GM12878 (cell line): ENCODE results near the gene TTLL3. TPM values are rescaled to one million over a fixed set of nuclear protein-coding genes. Genes with fewer than 3 reads are reported as not detected.

Source experiments
- ATAC-seq: fragments of 200-7000 bp; cut with Tn5 transposase; 3 replicates; pipeline ENCODE4 v1.9.1; 2020; ENCODE audit warnings: mild to moderate bottlenecking, moderate library complexity
- BruUV-seq: library from RNA; stranded (reverse); fragments of 400-500 nt; replicated peaks from 2 replicates; lab custom pipeline; 2021; lab: Mats Ljungman, UMichigan
- CTCF ChIA-PET: fragments of 300-600 bp; sonication (Branson Sonifier 250); formaldehyde crosslinking; extraction: SDS; loops from one replicate; lab custom pipeline; 2021; ENCODE audit warnings: inconsistent platforms; lab: Yijun Ruan, JAX
- POLR2A ChIA-PET: fragments of 350-600 bp; formaldehyde crosslinking; extraction: SDS; loops from one replicate; lab custom pipeline; 2021; ENCODE audit warnings: inconsistent platforms; lab: Charles Lee
- RAD21 ChIA-PET: fragments of 300-600 bp; sonication (Branson Sonifier 250); formaldehyde crosslinking; loops from one replicate; lab custom pipeline; 2023; ENCODE audit warnings: antibody characterized with exemption; ENCODE audit not compliant: unreplicated experiment; lab: Charles Lee
- SMC1A ChIA-PET: fragments of 300-600 bp; sonication (Branson Sonifier 250); formaldehyde crosslinking; loops from one replicate; lab custom pipeline; 2023; ENCODE audit not compliant: unreplicated experiment, uncharacterized antibody; lab: Charles Lee
- DNase-seq: peaks from one replicate; pipeline ENCODE4 v3.0.0-alpha.2; 2011; ENCODE audit warnings: low read depth, low spot score
- FAIRE-seq: peaks from 3 replicates; lab custom pipeline; 2011; peaks lifted over from hg19 to GRCh38; lab: Jason Lieb, UNC
- H2AFZ ChIP-seq: 2 replicates; pipeline ENCODE4 v1.6.0; 2011; ENCODE audit warnings: low read depth, low read length, control low read depth; ENCODE audit not compliant: control insufficient read depth
- H3K27ac ChIP-seq: 2 replicates; pipeline ENCODE4 v1.5.1; 2011; ENCODE audit warnings: control low read depth; ENCODE audit not compliant: control insufficient read depth, insufficient read depth
- H3K27me3 ChIP-seq, 2 experiments: replicated peaks in 1 of 2; 2 replicates each; pipeline versions ENCODE4 v1.6.0 to v1.6.1; 2011; ENCODE audit warnings: low read length in 1 of 2; ENCODE audit not compliant: control insufficient read depth in 2 of 2, insufficient read depth in 2 of 2
- H3K36me3 ChIP-seq, 2 experiments: 2 replicates each; pipeline ENCODE4 v1.5.1; 2011; ENCODE audit warnings: low read length in 1 of 2; ENCODE audit not compliant: control insufficient read depth in 2 of 2, insufficient read depth in 2 of 2
- H3K4me1 ChIP-seq: 2 replicates; pipeline ENCODE4 v1.6.1; 2011; ENCODE audit warnings: mild to moderate bottlenecking, low read length, moderate library complexity, mixed read lengths; ENCODE audit not compliant: control insufficient read depth, insufficient read depth
- H3K4me2 ChIP-seq: 2 replicates; pipeline ENCODE4 v1.6.0; 2011; ENCODE audit warnings: control low read depth; ENCODE audit not compliant: control insufficient read depth, insufficient read depth
- H3K4me3 ChIP-seq: fragments of 200-600 bp; sonication (generic); 2 replicates; pipeline ENCODE4 v1.5.1; 2016
- H3K79me2 ChIP-seq: 2 replicates; pipeline ENCODE4 v1.6.0; 2011; ENCODE audit warnings: low read length; ENCODE audit not compliant: control insufficient read depth, insufficient read depth
- H3K9ac ChIP-seq: 2 replicates; pipeline ENCODE4 v1.8.0; 2011; ENCODE audit warnings: low read length, control low read depth, mixed read lengths; ENCODE audit not compliant: control insufficient read depth, insufficient read depth
- H3K9me3 ChIP-seq: replicated peaks from 3 replicates; pipeline ENCODE4 v1.5.1; 2011; ENCODE audit warnings: mild to moderate bottlenecking, low read length; ENCODE audit not compliant: control insufficient read depth, insufficient read depth
- H4K20me1 ChIP-seq: 2 replicates; pipeline ENCODE4 v1.6.0; 2011; ENCODE audit not compliant: control insufficient read depth, insufficient read depth
- EED ChIP-seq: sonication (generic); IDR thresholded peaks from 2 replicates; pipeline ENCODE4 v1.6.1; 2016; ENCODE audit warnings: antibody characterized with exemption, low read depth
- IKZF1 ChIP-seq: fragments of 450-650 bp; conservative IDR thresholded peaks from 2 replicates; pipeline ENCODE4 v1.6.1; 2017; ENCODE audit warnings: antibody characterized with exemption, mild to moderate bottlenecking
- IKZF2 ChIP-seq, 2 experiments: fragments of 450-650 bp; IDR thresholded peaks; 2 replicates each; pipeline ENCODE4 v1.6.1; 2017; ENCODE audit warnings: mild to moderate bottlenecking in 2 of 2, moderate library complexity in 2 of 2
- KDM1A ChIP-seq: fragments of 200-600 bp; sonication (generic); IDR thresholded peaks from 2 replicates; pipeline ENCODE4 v1.6.1; 2016; ENCODE audit warnings: borderline replicate concordance
- MEF2A ChIP-seq: IDR thresholded peaks from 2 replicates; pipeline ENCODE4 v1.6.1; 2011; ENCODE audit warnings: low read depth, mild to moderate bottlenecking, low read length, moderate library complexity; ENCODE audit not compliant: insufficient read depth
- MLLT1 ChIP-seq: fragments of 450-650 bp; IDR thresholded peaks from 2 replicates; pipeline ENCODE4 v1.6.1; 2016; ENCODE audit warnings: mild to moderate bottlenecking
- MTA2 ChIP-seq: fragments of 450-650 bp; IDR thresholded peaks from 2 replicates; pipeline ENCODE4 v1.6.1; 2016; ENCODE audit warnings: low read depth, mild to moderate bottlenecking, moderate library complexity
- MXI1 ChIP-seq: fragments of 150-350 bp; IDR thresholded peaks from 2 replicates; pipeline ENCODE4 v1.6.1; 2011; ENCODE audit warnings: low read depth, mild to moderate bottlenecking, inconsistent platforms, low read length, improper control_type of control experiment
- MYC ChIP-seq: IDR thresholded peaks from 2 replicates; pipeline ENCODE4 v1.6.1; 2011; ENCODE audit warnings: mild to moderate bottlenecking, low read length, moderate library complexity, inconsistent platforms; ENCODE audit not compliant: insufficient read depth, insufficient replicate concordance, insufficient read length, severe bottlenecking
- NFIC ChIP-seq: IDR thresholded peaks from 2 replicates; pipeline ENCODE4 v1.6.1; 2012; ENCODE audit warnings: low read depth, mild to moderate bottlenecking, inconsistent platforms, low read length, moderate library complexity
- RELA ChIP-seq: fragments of 450-650 bp; IDR thresholded peaks from 2 replicates; pipeline ENCODE4 v1.8.0; 2014; ENCODE audit warnings: borderline replicate concordance; ENCODE audit not compliant: partially characterized antibody
- RUNX3 ChIP-seq: IDR thresholded peaks from 2 replicates; pipeline ENCODE4 v1.6.1; 2012; ENCODE audit warnings: low read length, inconsistent platforms
- SKIL ChIP-seq: fragments of 450-650 bp; IDR thresholded peaks from 2 replicates; pipeline ENCODE4 v1.6.1; 2017; ENCODE audit warnings: mild to moderate bottlenecking, low read depth, inconsistent platforms; ENCODE audit not compliant: poor library complexity, severe bottlenecking
- SRF ChIP-seq, 2 experiments: IDR thresholded peaks; 2 replicates each; pipeline ENCODE4 v1.6.1; 2011; ENCODE audit warnings: low read depth in 2 of 2, low read length in 2 of 2, mild to moderate bottlenecking in 1 of 2, moderate library complexity in 1 of 2
- YY1 ChIP-seq: IDR thresholded peaks from 2 replicates; pipeline ENCODE4 v1.6.1; 2011; ENCODE audit warnings: low read depth, mild to moderate bottlenecking, low read length
- ZBED1 ChIP-seq: IDR thresholded peaks from 2 replicates; pipeline ENCODE4 v1.6.1; 2016; ENCODE audit warnings: borderline replicate concordance
- ZNF274 ChIP-seq: IDR thresholded peaks from one replicate; pipeline ENCODE4 v1.8.0; 2011; ENCODE audit not compliant: insufficient read length, insufficient read depth
- WGBS: methylation state at CpG from one replicate; pipeline ENCODE4 v1.1.6; 2016; ENCODE audit warnings: low lambda C conversion rate; ENCODE audit not compliant: insufficient replicate concordance, insufficient coverage; ENCODE audit errors: missing lambda C conversion rate; 5-methylcytosine and 5-hydroxymethylcytosine counted together
- in situ Hi-C: fragments of 300-500 bp; cut with MboI; formaldehyde crosslinking; loops from 9 replicates; pipeline ENCODE4 v1.14.3; 2018; ENCODE audit warnings: mixed read lengths
- intact Hi-C: fragments of 100-400 bp; cut with micrococcal nuclease; formaldehyde crosslinking; loops from one replicate; pipeline ENCODE4 v1.14.2; 2022; ENCODE audit not compliant: unreplicated experiment
- polyA plus RNA-seq, 11 experiments: library from polyadenylated mRNA; depleted of rRNA in 4 of 11; unstranded in 6 of 11; stranded (reverse) in 5 of 11; fragments of >200 nt; fragmentation: Nextera tagmentation in 4 of 11; fragmentation: Illumina TruSeq in 1 of 11; extraction: Ambion mirVana in 4 of 11; extraction: Trizol in 1 of 11; gene quantifications; 1 replicate in 1 of 11; 2 replicates in 10 of 11; pipeline versions ENCODE4 v1.2.1 to v1.2.3, GENCODE V29; 2011 to 2016; ENCODE audit warnings: inconsistent platforms in 2 of 11, missing spikeins in 2 of 11, low read depth in 1 of 11
- total RNA-seq, 4 experiments: library from RNA; depleted of rRNA in 3 of 4; stranded (reverse); fragments of >200 nt in 3 of 4; fragmentation: Illumina TruSeq in 1 of 4; extraction: Trizol in 1 of 4; gene quantifications; 2 replicates each; pipeline versions ENCODE4 v1.2.1 to v1.2.3, GENCODE V29; 2013 to 2021
- TF ChIP-seq, protein P1 (sequence below): fragments of 450-650 bp; IDR thresholded peaks from 2 replicates; pipeline ENCODE4 v1.6.1; 2017; ENCODE audit warnings: low read depth, mild to moderate bottlenecking, moderate library complexity
- TF ChIP-seq, protein P2 (sequence below): IDR thresholded peaks from 2 replicates; pipeline ENCODE4 v1.6.1; 2012; ENCODE audit warnings: low read depth, low read length, improper control_type of control experiment

Gene TTLL3
- total and polyA plus RNA-seq, 10 of the 15 experiments (the other 5 are each of a cell fraction or from before 2014, with no cell fraction given) = 4.2 to 51.3 (median 18.9) TPM

DNA sequence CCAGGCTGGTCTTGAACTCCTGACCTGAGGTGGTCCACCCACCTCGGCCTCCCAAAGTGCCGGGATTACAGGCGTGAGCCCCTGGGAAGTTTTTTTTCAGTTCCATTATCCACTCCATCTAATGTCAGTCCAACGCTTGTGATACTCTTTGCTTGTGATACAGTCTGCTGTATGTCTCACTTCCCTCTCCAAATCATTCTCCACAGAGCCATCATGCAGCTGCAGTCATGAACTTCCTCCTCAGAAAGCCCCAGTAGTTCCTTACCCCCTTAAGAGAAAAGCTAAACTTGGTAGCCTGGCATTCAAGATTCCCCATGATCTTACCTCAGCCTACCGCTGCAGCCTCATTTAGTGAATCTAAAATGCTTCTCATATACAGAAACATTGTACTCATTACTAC is 14.9 kb upstream of the TTLL3 start:
- peak; percentile 31 for ATAC-seq
- BruUV-seq = no TSS peak
- SMC1A ChIA-PET = interaction anchor here (0.7 to 2.1 kb wide), 12 partner anchors 9 to 291 kb away, joined by 3 to 7 read pairs (median 3); no protein-coding TSS in a partner anchor
- in situ Hi-C loops (no loop called here), intact Hi-C loops (no loop called here)
- Histone ChIP-seq H2AFZ (no peak overlapping the region), H3K36me3 (peaks cover 13 to 27% of the 10 kb centered on the region in 2 experiments), H3K4me2 (peak overlapping the region; percentile 36), H3K4me3 (peak overlapping the region; percentile 89; the same call in 1 of the 2 replicates), H4K20me1 (peaks cover 6% of the 10 kb centered on the region), H3K27me3 (no peaks in the 10 kb centered on the region), H3K79me2 (peaks cover 68% of the 10 kb centered on the region), H3K9me3 (no peaks in the 10 kb centered on the region), H3K27ac (peak overlapping the region; percentile 45), H3K9ac (peak overlapping the region; percentile 97; the same call in 1 of the 2 replicates), H3K4me1 (peaks cover 14% of the 10 kb centered on the region)
- DNase-seq = peak; percentile 42
- FAIRE-seq = no peak
- POLR2A ChIA-PET = interaction anchor here (0.5 to 2.8 kb wide), 4 partner anchors 13 to 134 kb away, joined by 3 to 19 read pairs (median 4); partner anchors contain the start of gene BRPF1
- 17% methylated on average over 5 of the region's 5 CpGs for WGBS
- CTCF ChIA-PET = interaction anchor here (0.6 to 1.4 kb wide), 6 partner anchors 9 to 292 kb away, joined by 3 to 6 read pairs (median 4); no protein-coding TSS in a partner anchor
- RAD21 ChIA-PET = interaction anchor here (0.7 to 1.8 kb wide), 5 partner anchors 13 to 137 kb away, joined by 3 to 5 read pairs (median 5); partner anchors contain the start of gene OGG1
- TF ChIP-seq, protein P1, sequence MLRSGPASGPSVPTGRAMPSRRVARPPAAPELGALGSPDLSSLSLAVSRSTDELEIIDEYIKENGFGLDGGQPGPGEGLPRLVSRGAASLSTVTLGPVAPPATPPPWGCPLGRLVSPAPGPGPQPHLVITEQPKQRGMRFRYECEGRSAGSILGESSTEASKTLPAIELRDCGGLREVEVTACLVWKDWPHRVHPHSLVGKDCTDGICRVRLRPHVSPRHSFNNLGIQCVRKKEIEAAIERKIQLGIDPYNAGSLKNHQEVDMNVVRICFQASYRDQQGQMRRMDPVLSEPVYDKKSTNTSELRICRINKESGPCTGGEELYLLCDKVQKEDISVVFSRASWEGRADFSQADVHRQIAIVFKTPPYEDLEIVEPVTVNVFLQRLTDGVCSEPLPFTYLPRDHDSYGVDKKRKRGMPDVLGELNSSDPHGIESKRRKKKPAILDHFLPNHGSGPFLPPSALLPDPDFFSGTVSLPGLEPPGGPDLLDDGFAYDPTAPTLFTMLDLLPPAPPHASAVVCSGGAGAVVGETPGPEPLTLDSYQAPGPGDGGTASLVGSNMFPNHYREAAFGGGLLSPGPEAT = peak; percentile 45; the same call in 1 of the 2 replicates
- TF ChIP-seq ZNF274 (no peak), IKZF2 (IDR thresholded peaks at IDR 0.05) (peak in 1 of 2 experiments; percentile 50; a peak in 2 of 4 replicates), MXI1 (0 out of 2 replicates have a peak, but pooled peaks have one; percentile 32), MTA2 (no peak), IKZF1 (peak; percentile 52), ZBED1 (no peak), SKIL (peak; percentile 28), EED (peak; percentile 67; the same call in 1 of the 2 replicates), NFIC (no peak), RELA (no peak), MYC (no peak), RUNX3 (0 out of 2 replicates have a peak, but pooled peaks have one; percentile 3), KDM1A (no peak), SRF (IDR thresholded peaks at IDR 0.05; ENCODE audit: low read depth in 2 of 2, low read length in 2 of 2) (0 out of 4 replicates have a peak, but pooled peaks of 1 of the 2 experiments have one; percentile 28), MLLT1 (0 out of 2 replicates have a peak, but pooled peaks have one; percentile 11), YY1 (peak; percentile 40; the same call in 1 of the 2 replicates), MEF2A (0 out of 2 replicates have a peak, but pooled peaks have one; percentile 26)
- TF ChIP-seq, protein P2, sequence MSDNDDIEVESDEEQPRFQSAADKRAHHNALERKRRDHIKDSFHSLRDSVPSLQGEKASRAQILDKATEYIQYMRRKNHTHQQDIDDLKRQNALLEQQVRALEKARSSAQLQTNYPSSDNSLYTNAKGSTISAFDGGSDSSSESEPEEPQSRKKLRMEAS = no peak
